Measurements from ENCODE around the gene C1orf167.

The C1orf167 gene

DNA sequence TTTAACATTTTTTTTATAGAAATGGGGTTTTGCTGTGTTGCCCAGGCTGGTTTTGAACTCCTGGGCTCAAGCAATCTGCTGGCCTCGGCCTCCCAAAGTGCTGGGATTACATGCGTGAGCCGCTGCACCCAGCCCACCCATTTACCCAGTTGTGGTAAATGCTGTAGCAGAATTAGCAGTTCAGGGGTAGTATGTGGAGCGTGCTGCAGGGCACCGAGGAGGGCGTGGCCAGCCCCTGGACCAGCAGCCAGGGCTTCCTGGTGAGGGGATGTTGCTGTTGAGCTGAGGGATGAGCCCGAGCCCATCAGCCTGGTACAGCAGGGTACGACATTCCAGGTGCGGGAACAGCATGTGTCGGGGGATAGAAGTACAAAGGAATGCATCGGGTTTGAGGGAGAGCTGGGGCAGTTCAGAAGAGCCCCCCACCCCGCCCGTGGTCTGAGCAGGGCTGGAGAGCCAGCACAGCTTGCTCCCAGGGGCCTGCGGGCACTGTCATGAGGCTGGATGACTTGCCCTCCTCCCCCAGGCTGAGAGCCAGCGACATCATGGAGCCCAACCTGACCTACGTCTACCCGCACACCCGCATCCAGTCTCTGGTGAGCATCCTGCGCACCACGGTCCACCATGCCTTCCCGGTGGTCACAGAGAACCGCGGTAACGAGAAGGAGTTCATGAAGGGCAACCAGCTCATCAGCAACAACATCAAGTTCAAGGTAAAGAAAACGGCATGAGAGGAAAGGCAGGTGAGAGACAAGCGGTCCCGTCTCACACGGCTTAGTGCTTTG is 73.6 kb downstream of the C1orf167 start:
- Mint-ChIP-seq H3K4me1 (ENCODE audit: low read depth) (no peaks in the 10 kb centered on the region), H3K27me3 (no peaks in the 10 kb centered on the region), H3K4me3 (no peak overlapping the region), H3K36me3 (ENCODE audit: low read depth) (peaks cover 30% of the 10 kb centered on the region), H3K9me3 (no peaks in the 10 kb centered on the region), H3K27ac (no peak overlapping the region)

DNA sequence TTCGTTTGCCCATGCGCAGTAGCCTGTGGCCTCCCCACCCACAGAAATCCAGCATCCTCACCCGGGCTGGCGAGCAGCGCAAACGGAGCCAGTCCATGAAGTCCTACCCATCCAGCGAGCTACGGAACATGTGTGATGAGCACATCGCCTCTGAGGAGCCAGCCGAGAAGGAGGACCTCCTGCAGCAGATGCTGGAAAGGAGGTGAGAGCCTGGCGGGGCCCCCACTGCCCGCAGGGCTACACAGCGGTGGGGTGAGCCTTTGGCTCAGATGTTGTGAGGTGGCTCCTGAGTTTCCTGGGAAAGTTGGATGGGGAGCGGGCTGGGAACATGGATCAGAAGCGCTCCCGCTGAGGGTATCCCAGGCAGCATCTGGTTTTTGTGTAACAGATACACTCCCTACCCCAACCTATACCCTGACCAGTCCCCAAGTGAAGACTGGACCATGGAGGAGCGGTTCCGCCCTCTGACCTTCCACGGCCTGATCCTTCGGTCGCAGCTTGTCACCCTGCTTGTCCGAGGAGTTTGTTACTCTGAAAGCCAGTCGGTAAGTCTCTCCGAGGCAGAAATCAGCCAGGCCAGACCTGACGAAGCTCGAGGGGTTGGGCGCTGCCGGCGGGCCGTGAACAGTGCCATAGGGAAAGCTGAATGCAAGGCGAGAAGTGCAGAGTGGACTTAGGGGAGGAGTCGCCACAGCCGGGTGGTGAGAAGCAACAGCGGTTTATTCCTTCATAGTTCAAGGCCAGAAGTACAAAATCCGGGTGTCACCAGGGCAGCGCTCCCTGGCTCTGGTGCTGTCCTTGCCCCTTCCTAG is 75.2 kb downstream of the C1orf167 start:
- H3K27ac Mint-ChIP-seq = no peak overlapping the region
- peaks cover 41% of the 10 kb centered on the region for H3K36me3 Mint-ChIP-seq (ENCODE audit: low read depth)
- no peaks in the 10 kb centered on the region for H3K27me3 Mint-ChIP-seq
- H3K4me1 Mint-ChIP-seq (ENCODE audit: low read depth) = no peaks in the 10 kb centered on the region
- no peaks in the 10 kb centered on the region for H3K9me3 Mint-ChIP-seq
- no peak overlapping the region for H3K4me3 Mint-ChIP-seq

DNA sequence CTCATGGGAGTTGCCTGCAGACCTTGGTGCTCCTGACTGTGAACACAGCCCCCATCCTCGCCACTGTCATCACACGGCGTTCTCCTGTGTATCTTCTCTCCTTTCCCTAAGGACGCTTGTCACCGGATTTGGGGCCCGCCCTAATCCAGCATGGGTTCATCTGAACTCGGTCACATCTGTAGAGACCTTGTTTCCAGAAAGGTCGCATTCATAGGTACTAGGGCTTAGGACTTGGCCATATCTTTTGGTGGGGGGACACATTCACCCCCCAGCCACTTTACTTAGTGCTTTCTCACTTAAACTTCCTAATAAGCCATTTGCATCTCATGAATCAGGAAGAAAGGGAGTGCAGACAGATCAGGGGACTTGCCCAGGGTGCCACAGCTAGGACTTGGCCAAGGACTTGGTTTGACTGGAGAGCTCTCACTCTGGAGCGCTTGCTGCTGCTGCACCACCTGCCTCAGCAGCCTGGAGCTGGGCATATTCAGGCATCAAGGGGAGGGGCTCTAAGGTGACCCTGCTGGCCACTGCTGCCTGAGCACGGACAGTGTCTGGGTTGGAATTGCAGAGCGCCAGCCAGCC is 75.9 kb downstream of the C1orf167 start:
- H3K27me3 Mint-ChIP-seq = no peaks in the 10 kb centered on the region
- H3K9me3 Mint-ChIP-seq = no peaks in the 10 kb centered on the region
- no peak overlapping the region for H3K4me3 Mint-ChIP-seq
- no peak overlapping the region for H3K27ac Mint-ChIP-seq
- peaks cover 44% of the 10 kb centered on the region for H3K36me3 Mint-ChIP-seq (ENCODE audit: low read depth)
- no peaks in the 10 kb centered on the region for H3K4me1 Mint-ChIP-seq (ENCODE audit: low read depth)

DNA sequence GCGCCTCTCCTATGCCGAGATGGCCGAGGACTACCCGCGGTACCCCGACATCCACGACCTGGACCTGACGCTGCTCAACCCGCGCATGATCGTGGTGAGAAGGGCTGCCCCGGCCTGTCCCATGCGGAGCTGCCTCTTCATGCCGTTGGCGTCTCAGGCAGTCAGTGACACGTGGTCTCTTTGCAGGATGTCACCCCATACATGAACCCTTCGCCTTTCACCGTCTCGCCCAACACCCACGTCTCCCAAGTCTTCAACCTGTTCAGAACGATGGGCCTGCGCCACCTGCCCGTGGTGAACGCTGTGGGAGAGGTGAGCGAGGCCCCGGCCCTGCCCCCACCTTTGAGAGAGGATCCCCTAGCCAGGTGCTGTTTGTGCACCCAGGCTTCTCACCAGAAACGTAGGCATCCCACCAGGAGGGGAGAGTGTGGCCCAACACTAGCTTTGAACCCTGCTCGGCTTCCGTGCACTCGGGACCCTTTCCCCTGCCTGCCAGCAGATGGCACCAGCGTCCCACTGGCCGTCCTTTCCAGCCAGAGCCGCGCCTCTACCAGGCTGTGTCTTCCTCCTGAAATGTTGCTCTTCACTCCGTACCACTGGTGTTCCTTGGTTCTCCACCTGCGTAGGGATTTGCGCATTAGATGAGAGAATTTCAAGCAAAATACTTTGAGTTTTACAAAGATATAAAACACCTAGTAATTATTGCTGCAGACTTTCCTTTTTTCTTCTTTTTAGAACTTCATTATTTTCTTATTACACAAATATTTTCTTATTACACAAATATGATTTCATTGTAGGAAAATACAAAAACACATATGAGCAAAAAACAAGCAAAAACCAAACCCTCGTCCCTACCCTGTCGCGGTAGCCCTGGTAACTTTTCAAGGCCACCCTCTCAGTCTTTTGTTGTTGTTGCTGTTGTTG is 76.6 kb downstream of the C1orf167 start:
- Mint-ChIP-seq H3K36me3 (ENCODE audit: low read depth) (peaks cover 39% of the 10 kb centered on the region), H3K9me3 (no peaks in the 10 kb centered on the region)

More for the DNA sequence above, 76.6 kb downstream of the C1orf167 start:
- H3K27me3 Mint-ChIP-seq = no peaks in the 10 kb centered on the region
- no peak overlapping the region for H3K4me3 Mint-ChIP-seq
- no peak overlapping the region for H3K27ac Mint-ChIP-seq
- no peaks in the 10 kb centered on the region for H3K4me1 Mint-ChIP-seq (ENCODE audit: low read depth)

Data from stimulated activated naive CD8-positive, alpha-beta T cell treated with anti-CD3 and anti-CD28 coated beads, Interleukin-15, Interleukin-2, amounts not matched to agents 100 ng/mL and 50 ng/mL, for 24 hours (primary cell).